NCI-H2196 (cell line): ENCODE measurements around the gene ANKRD31.

Experiments
- DNase-seq: peaks from one replicate; lab custom pipeline; 2025; ENCODE audit not compliant: unreplicated experiment; lab: John Stamatoyannopoulos, UW

The ANKRD31 gene

DNA sequence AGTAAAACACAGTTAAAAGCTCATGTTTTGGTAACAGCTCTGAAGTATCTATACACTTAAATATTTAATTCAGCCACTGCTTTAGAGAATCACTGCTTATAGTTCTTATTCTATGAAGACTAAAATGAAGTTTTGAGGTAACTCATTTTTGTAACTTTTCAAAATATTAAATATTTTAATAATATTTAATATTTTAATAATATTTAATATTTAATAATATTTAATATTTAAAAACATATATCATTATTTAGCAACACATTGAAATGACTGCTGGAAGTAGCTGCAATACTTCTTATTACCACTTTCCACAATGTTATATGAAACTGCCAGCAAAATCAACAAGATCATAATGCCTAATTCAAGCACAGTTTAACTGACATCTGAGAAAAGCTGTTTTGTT, 165.6 kb downstream of the ANKRD31 start:
- DNase-seq = no peak

DNA sequence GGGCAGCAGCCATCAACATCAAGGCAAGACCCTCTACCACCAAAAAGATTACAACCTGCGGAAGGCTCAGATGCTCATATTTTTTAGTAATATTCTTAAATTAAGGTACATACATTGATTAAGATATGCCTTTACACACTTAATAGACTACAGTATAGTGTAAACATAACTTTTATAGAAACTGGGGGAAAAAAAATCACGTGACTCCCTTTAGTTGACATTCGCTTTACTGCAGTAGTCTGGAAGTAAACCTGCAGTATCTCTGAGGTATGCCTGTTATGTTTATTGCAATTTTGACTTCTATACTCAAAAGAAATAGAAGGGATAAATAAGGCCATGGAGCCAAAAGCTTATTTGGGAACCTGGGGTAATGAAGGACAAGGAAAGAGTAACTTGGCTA, 169.2 kb downstream of the ANKRD31 start:
- no peak for DNase-seq

DNA sequence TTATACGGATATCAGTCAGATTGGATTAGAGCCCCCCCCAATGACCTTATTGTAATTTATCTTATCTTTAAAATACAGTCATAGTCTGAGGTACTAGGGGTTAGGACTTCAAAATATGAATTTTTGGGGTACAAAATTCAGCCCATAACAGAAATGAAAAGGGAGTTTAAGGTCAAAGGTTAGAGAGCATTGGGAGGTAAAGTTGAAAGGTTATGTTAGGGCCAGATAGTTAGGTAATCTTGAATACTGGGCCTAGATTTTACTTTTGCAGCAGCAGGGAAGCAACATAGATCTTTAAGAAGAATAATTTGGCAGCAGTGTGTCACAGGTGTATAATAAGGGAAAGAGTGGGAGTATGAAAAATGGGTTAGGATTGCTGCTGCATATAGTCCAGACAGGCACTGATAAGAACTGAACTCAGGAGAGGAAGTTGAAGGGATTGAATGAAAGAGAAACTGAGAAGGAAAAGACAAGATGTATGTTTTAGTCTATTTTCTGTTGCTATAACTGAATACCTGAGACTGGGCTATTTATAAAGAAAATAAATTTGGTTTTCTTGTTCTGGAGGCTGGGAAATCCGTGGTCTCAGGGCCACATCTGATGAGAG, 173.7 kb downstream of the ANKRD31 start:
- no peak for DNase-seq

DNA sequence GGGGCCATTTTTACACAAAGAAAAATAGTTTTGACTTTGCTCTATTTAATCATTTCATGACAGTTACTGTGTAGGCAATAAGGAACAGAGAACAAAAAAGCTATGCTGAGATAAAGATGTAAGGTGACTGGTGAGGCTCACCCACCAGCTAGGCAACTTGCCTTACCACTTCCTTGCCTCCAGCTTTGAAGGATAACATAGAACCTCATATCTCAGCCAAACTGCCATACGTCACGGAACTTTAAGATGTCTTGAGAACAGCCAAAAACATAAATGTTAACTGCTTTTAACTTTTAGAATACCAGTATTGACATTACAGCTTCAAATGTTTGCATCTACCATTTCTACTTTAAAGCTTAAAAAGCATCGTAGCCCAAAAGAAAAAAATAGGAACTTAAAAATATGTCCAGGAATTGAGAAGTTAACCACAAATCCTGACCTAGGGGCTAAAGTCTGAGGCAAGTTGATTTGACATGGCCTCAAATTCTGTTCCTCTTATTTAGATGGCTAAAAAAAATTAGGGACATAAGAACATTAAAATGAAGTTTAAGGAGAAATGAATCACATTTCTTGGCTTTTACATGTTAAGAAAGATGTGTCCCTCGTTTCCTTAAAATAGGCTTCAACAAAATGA, 176.6 kb downstream of the ANKRD31 start:
- DNase-seq = no peak

DNA sequence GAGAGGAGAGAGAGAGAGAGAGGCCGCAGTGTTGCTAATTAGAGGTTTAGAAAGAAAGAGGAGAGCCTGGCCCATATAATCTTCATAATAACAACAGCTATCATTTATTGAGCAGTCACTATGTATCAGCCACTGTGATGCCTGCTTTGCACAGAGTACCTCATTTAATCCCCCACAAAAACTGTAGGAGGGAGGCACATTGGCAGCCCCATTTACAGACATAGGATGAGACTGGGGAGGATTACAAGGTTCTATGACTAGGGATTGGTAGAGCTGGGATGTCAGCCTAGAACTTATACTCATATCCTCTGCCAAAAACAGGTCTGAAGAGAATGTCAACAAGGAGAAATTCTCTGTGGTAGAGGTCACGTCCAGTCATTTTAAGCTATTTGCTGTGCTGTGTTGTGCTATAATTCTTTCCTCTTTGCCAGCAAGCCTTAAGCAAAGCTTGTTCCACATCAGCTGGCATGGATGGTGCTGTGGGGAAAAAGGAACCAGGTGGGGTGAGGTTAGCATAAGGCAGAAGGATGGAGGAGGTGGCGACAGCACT, 177.6 kb downstream of the ANKRD31 start:
- DNase-seq = no peak

DNA sequence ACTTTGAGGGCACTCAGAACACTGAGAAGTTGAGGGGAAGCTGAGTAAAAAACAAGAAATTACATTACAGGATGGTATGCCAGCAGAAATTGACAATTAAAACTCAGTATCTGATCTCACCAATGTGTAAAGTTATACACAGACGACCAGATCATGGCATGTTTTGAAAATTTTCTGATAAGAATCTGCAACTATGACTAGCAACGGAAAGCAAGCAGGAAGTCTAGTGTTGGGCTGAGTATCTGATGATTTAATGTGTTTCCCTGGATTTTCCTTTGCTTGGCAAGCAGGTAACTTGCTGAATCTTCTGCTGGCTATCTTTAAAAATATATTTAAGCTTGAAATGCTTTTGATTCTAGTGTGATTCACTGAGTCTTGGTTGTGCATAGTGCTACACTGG, 179.1 kb downstream of the ANKRD31 start:
- DNase-seq = no peak

DNA sequence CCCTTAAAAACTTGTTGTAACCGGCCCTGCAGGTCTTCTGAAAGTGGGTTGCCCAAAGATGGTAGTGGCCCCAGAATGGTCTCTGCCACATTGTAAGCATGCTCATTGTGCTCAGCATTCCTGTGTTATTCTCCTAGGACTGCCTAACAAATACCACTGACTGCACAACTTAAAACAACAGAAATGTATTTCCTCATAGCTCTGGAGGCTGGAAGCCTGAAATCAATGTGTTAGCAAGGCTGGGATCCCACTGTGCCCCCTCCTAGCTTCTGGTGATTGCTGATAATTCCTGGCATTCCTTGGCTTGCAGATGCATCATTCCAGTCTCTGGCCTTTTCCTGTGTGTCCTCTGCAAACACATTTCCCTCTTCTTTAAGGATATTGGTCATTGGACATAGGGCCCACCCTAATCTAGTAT, 180.9 kb downstream of the ANKRD31 start:
- DNase-seq = no peak

DNA sequence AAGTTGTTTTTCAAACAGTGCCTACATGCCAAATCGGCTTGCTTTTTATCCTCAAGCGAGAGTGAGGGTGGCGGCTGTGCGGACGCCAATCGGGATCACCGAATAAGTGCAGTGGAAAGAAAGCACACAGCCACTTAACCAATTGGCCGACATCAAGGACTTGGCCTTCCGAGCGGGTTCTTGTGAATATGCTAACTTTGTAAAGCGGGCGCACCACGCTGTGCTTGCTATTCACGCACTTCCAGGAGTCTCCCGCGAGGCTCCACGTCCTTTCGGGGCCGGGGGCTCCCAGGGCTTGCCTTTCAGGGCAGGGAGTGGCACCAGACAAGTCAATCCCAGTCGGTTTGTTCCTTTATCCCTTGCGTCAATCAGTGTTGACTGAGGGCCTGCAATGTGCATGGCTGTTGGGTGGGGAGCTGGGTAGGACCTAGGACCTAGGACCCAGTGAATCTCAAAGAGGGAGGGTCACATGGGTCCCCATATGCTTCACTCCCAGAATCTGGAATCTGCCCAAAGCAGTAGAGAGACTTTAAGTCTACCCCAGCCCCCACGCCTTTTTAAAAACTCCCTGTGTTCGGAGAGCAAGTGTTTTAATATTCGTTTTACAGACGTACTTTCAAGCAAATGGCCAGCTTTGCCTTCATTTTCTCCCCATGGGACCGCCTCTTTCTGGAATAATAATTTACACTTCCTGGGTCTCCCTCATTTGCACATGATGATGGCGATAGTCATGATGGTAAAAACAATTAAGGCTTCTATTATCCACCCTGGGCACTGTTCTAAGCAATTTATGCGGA, 182.3 kb downstream of the ANKRD31 start:
- DNase-seq = no peak

DNA sequence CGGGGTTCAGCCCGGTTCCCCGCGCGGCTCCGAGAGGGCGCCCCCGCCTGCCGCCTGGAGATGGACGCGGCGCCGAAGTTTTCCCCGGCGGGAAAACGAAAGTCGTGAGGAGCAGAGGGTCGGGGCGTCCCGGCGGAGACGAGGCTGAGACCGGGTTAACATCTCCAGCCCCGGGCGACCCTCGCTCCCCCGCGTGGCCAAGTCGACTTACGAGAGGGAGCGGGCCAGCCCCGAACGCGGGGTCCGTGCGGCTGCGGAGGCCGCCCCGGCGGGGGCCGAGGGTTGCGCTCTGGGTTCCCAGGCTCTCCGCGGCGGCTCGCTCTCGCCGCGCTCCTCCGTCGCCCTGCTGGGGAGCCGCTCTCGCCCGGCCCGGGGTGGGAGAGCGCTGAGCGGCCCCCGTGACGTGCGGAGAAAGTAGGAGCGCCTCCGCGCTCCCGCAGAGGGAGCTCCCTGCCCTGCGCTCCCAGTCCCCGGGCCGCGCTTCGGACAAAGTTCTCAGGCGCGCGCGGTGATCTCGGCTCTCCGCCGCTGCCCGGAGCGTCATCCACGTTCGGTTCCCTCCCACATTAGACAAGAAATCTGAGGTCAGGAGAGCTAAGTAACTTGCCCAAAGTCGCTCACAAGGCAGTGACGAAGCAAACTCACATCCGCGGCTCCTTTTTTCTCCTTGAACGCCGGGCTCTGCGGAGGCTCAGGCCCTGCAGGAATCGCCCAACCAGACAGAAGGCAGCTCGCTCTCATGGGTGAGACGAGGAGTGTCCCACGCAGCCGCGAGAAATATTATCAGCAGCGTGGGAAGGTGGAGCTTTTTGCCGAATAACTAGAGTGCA, 183.2 kb downstream of the ANKRD31 start:
- DNase-seq = no peak

DNA sequence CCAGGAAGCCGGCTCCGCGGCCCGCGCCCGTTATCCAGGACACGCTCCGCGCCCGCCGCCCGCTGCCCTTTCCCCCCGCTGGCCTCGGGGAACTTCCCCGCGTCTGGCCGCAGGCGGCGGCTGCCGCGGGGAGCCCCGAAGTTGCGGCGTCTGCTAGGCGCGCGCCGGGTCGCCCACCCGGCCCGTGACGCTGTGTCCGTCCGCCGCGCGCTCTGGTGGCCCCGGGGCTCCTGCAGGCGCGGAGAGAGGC, 183.7 kb downstream of the ANKRD31 start:
- no peak for DNase-seq

DNA sequence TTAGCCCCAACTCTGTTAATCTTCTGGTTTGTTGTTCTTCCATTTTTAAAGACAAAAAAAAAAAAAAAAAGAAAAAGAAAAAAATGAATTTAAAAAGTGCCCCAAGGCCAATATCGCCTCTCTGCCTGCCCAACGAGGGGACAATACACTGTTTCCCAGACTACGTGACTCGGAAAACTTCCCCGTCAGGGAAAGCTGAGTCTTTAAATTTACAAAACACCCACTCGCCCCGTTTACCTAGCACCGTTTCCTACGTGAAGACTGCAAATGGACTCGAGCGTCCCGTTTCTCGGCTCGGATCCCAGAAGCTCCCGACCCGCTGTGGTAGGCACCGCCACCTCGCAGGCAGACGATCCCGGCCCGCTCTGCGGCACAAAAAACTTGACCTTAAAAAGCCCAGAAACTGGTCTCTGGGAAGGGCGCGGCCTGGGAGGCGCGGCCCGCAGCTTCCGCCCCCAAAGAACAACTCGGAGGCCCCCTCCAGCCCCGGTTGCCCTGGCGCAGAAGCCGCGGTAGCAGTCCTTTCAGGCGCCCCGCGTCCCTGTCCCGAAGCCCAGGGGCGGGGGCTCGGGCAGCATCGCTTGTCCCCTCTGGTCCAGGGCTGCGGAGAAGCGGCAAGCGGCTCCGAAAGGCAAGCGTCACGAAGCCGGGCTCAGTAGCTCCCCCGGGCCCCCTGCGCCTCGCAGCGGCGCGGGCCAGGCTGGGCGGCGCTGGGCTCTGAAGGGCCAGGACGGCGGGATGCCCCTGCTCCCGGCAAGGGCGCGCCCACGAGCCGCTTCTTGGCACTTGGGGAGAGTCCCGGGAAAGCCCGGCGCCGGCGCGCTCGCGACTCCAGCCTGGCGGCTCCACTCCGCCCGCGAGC, 184.3 kb downstream of the ANKRD31 start, which contains the start of gene GCNT4:
Gene GCNT4, minus strand, starts transcription at position 367 of the 862 bp plus-strand sequence. CDS start 22,521 bp downstream, outside the sequence.
- no peak for DNase-seq

DNA sequence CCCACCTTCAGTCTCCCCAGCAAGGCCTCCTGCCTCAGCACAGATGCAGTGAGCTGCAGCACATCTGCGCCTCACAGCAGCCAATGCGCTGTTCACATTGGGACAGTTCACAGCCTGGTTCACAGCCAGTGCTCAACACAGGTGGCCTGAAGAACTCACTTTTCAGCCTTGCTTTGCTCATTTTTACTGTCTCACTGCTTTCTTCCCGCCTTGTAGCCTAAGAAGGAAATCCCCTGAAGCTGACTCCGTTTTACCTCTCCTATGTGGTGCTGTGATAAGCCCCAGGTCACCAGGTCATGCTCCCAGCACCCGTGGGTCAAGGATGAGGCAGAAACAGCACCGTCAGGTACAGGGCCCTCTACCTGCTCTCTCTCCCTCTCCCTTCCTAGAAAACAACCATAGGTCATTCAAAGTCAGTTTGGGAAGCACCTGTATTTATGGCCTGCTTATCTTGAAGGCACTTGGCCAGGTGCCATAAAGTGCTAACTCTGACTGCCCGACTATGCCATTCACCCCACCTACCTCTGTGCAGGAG, 185.4 kb downstream of the ANKRD31 start:
- DNase-seq = no peak

DNA sequence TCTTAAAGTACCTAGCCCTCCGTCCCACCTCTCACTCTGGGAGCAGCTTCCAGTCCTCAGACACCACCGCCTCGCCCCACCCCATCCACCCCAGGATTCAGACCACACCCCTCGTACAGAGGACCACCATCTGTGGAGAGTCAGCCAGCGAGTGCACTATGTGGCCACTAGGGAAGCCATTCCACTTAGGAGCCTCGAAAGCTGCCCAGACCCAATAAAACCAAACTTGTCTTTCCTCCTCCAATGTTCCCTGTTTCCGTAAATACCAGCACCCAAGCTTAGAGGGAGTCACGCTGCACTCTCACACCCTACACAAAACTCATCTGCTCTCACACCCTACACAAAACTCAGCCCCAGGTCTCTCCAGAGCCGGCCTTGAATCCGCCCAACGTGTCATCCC, 186.3 kb downstream of the ANKRD31 start:
- no peak for DNase-seq

DNA sequence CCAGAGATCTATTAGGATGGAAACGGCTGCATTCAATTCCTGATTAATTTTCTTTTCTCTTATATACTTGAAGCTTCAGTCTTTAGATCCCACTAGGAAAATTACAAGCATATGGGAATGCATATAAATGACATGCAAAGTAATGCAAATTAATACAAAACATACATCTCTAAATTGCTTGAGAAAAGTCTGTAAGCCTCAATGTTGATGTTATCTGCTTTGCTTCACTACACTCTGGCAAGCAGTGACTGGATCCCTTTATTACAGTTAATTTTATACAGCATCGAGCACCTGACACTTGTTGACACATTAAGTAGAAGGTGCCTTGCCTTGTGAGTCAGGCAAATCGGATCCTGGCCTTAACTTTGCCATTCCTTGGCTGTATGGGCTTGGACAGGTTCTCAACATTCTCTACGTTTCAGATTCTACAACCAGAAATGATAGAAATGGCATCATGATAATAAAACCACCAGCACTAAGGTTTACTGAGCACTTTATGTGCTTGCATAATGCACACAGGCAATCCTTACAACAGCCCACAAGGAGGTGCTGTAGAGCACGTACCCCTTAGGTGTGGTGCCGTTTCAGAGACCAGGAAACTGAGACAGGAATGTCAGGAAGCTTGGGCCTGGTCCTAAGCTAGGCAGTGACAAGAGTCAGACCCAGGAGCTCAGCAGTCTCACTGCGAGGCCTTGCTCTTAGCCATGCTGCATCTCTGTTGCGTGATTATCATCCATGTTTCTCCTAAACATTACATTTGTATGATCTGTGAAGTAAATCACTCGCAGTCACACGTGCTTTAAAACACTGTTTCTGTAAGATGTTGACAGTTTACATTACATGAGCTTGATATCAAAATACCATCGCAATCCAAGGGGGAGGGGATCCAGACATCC, 187.0 kb downstream of the ANKRD31 start:
- DNase-seq = no peak

DNA sequence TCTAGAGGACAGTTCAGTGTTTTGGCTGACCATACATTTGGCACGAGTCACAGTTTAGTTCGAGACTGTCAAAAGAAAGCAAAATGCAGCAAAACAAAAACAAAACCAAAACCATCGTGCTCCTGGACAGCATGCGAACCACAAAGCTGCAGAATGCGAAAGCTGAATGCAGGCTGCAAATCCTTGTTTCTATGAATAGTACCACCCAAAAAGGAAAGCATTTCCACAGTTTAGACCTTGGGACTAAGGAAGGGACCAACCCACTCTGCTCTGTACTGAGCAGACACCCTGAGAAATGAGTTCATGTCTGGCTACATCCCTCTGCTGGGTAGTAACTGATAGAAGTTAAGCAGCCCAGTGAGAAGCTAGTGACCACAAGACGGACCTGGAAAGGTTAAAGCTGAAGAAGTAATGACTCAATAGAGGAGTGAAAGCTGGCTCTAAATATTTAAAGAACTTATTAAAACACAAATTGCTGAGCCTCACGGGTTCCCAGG, 188.2 kb downstream of the ANKRD31 start:
- no peak for DNase-seq

DNA sequence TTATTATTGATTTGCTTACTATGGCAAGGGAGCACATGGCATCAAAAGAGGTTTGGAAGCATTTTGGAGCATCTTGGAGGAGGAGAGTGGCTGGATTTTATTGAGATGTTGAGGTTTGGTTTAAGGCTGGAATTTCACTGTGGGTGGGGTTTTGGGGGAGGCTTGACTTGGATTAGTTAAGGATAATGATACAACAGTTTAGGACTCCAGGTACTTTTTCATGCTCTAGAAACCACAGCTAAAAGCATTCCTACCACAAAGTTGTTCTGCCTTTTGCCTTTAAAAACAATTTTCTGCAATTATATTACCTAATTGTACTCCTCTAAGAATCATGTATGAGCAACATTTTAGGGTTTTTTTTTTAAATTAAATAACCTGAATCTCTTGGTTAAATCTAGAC, 189.3 kb downstream of the ANKRD31 start:
- DNase-seq = no peak

DNA sequence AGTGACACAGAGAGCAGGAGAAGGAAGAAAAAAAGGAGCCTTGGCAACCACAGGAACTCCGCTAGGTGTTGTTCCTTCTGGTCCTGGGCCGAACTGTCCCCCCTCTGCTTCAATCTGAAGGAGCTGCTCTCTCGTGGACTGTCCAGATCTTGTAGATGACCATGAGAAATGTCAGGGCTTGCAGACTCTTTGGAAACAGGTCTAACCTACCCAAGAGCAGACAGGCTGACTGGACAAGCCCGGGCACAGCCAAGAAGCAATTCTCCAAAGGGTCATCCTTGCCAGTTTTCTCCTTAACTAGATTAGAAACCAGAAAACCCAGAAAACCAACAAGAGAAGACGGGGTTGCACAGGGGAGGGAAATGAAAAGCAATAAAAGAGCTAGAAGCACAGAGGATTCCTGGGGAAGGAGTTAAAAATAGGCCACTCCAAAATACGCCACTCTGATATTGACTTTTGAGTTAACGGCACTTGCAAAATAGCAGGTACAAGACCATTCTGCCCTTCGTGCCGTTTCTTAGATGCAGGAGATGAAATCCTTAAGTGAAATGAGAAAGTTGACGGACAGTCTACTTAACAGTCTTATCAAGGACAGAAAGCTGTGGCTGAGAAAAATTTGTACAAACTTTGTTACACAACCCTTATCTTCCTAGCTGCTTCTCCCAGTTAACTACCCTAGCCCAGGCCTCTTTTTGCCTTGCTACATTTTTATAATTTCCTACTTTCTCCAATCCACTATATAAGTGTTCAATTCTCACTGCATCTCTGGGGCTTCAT, 190.1 kb downstream of the ANKRD31 start:
- no peak for DNase-seq

DNA sequence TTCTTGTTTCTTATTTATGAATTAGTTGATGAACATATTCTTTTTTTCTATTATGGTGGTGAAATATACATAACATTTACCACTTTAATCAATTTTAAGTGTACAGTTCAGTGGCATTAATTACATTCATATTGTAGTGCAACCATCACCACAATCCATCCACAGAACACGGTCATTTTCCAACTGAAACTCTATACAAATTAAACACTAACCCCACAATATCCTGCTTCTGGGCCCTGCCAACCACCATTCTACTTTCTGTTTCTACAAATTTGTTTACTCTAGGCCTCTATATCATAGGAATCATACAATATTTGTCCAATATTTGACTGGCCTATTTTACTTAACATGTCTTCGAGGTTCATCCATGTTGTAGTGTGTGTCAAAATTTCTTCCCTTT, 191.6 kb downstream of the ANKRD31 start:
- no peak for DNase-seq
